ENCODE data around the gene LRTM2.

LRTM2 gene

GRCh38 chr12:1873531-1874510 is 53.5 kb downstream of the LRTM2 start:
- in situ Hi-C loops (cut with MboI; ENCODE audit: low pct_unique_long_range_greater_than_20kb, low sequenced_read_pairs, unreplicated experiment): no loop called here
- DNase-seq (ENCODE audit: low spot score): no peak
- TF ChIP-seq, protein P1, sequence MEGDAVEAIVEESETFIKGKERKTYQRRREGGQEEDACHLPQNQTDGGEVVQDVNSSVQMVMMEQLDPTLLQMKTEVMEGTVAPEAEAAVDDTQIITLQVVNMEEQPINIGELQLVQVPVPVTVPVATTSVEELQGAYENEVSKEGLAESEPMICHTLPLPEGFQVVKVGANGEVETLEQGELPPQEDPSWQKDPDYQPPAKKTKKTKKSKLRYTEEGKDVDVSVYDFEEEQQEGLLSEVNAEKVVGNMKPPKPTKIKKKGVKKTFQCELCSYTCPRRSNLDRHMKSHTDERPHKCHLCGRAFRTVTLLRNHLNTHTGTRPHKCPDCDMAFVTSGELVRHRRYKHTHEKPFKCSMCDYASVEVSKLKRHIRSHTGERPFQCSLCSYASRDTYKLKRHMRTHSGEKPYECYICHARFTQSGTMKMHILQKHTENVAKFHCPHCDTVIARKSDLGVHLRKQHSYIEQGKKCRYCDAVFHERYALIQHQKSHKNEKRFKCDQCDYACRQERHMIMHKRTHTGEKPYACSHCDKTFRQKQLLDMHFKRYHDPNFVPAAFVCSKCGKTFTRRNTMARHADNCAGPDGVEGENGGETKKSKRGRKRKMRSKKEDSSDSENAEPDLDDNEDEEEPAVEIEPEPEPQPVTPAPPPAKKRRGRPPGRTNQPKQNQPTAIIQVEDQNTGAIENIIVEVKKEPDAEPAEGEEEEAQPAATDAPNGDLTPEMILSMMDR (IDR thresholded peaks at IDR 0.05; ENCODE audit: extremely low read depth, insufficient read depth, missing control alignments): no peak

GRCh38 chr12:1875608-1876007 is 55.2 kb downstream of the LRTM2 start:
- DNase-seq (ENCODE audit: low spot score): no peak
- TF ChIP-seq, protein P1 (IDR thresholded peaks at IDR 0.05; ENCODE audit: extremely low read depth, insufficient read depth, missing control alignments): no peak
- in situ Hi-C loops (cut with MboI; ENCODE audit: low pct_unique_long_range_greater_than_20kb, low sequenced_read_pairs, unreplicated experiment): no loop called here

- no peak for DNase-seq (ENCODE audit: low spot score)
- TF ChIP-seq, protein P1 (IDR thresholded peaks at IDR 0.05; ENCODE audit: extremely low read depth, insufficient read depth, missing control alignments): no peak
Measured at GRCh38 chr12:1876086-1876485, 55.7 kb downstream of the LRTM2 start.

GRCh38 chr12:1877169-1877878 is 57.0 kb downstream of the LRTM2 start:
- TF ChIP-seq, protein P1 (IDR thresholded peaks at IDR 0.05; ENCODE audit: extremely low read depth, insufficient read depth, missing control alignments): no peak
- no peak for DNase-seq (ENCODE audit: low spot score)
- in situ Hi-C loops (cut with MboI; ENCODE audit: low pct_unique_long_range_greater_than_20kb, low sequenced_read_pairs, unreplicated experiment): no loop called here

More at GRCh38 chr12:1876086-1876485, 55.7 kb downstream of the LRTM2 start:
- in situ Hi-C loops (cut with MboI; ENCODE audit: low pct_unique_long_range_greater_than_20kb, low sequenced_read_pairs, unreplicated experiment): no loop called here

- in situ Hi-C loops (cut with MboI; ENCODE audit: low pct_unique_long_range_greater_than_20kb, low sequenced_read_pairs, unreplicated experiment): no loop called here
- no peak for DNase-seq (ENCODE audit: low spot score)
- TF ChIP-seq, protein P1 (IDR thresholded peaks at IDR 0.05; ENCODE audit: extremely low read depth, insufficient read depth, missing control alignments): no peak
Measured at GRCh38 chr12:1878214-1878613, 57.8 kb downstream of the LRTM2 start.

GRCh38 chr12:1878695-1879094 is 58.3 kb downstream of the LRTM2 start:
- TF ChIP-seq, protein P1 (IDR thresholded peaks at IDR 0.05; ENCODE audit: extremely low read depth, insufficient read depth, missing control alignments): no peak
- in situ Hi-C loops (cut with MboI; ENCODE audit: low pct_unique_long_range_greater_than_20kb, low sequenced_read_pairs, unreplicated experiment): no loop called here
- no peak for DNase-seq (ENCODE audit: low spot score)

Measured in GM13977 (cell line).